ENCODE measurements around the gene HOXA11.
A peak's percentile ranks its signal among the peaks of the same experiment; 100 is the strongest.

Gene HOXA11

GRCh38 chr7:27185013-27185853 is at the start of gene HOXA11:
Gene HOXA11, minus strand, starts transcription at chr7:27185232. Its CDS starts 88 bp downstream, at chr7:27185144.
- peak in 3 of 10 donors; percentile 3 to 73 (median 66) for DNase-seq

DNA sequence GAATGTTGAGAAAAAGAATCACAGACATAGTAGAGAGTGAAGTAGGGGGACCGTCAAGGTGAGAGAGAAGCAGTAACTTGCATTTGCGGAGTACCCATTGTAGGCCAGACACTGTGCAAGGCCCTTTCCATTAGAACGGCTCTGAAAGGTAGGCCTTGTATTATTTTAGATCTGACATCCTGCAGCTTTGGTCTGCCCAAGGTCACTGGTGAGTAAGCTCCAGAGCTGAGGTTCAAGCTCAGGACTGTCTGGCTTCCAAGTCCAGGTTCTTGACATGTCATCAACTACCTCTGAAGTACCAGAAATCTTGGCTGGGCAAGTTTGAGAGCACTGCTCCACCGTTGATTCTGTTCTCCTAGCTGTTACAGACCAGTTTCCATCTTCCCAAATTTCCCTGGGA is 44.4 kb upstream of the HOXA11 start:
- DNase-seq = no peak
- intact Hi-C loops (cut with DNase I) = no loop called here

More at GRCh38 chr7:27185013-27185853, at the start of gene HOXA11:
- intact Hi-C loops (cut with DNase I) = no loop called here

GRCh38 chr7:27224983-27225934 is 40.2 kb upstream of the HOXA11 start:
- intact Hi-C loops (cut with DNase I) = no loop called here
- DNase-seq = peak in 1 of 10 donors; percentile 43

GRCh38 chr7:27223941-27224575 is 39.0 kb upstream of the HOXA11 start:
- intact Hi-C loops (cut with DNase I) = no loop called here
- no peak for DNase-seq

DNA sequence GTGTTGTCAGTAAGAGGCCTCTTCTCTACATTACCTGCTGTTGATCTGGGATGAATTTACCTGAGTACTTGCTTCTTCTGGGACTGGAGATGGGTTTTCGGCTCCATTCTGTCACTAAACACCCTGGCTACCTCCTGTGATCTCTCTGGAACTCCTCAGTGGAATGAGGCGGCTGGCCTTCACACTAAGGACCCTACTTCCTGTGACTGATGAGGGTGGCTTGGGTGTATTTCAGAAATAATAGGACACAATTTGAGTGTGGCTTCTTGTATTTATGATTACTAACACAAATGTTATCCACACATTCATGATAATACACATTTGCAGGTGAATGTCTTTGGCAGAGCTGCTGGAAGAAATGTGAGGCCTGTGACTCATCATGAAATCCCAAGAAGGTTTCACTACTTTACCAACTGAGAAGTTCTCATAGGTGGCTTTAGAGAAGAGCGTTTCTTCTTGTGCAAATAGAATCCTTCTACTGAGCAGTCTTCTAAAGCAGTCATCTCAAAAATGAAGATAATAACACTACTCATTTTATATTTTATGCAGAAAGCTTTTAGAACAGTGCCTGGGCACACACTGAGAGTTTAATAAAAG is 36.3 kb upstream of the HOXA11 start:
- intact Hi-C loops (cut with DNase I) = no loop called here
- no peak for DNase-seq

- DNase-seq = peak in 1 of 10 donors; percentile 53
- intact Hi-C loops (cut with DNase I) = no loop called here
Observed at GRCh38 chr7:27220440-27220955, 35.5 kb upstream of the HOXA11 start.

- no peak for DNase-seq
- intact Hi-C loops (cut with DNase I) = no loop called here
Observed at GRCh38 chr7:27219821-27220220, 34.8 kb upstream of the HOXA11 start.

DNA sequence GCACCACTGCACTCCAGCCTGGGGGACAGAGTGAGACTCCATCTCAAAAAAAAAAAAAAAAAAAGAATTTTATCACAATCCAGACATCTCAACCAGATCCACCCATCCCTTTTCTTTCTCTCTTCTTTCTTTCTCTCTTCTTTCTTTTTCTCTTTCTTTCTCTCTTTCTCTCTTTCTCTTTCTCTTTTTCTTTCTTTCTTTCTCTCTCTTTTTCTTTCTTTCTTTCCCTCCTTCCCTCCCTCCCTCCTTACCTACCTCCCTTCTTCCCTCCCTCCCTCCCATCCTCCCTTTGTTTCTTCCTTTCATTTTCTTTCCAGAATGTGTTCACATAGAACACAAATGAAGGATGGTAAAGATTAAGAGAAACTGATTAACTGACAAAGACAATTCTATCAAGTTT is 32.9 kb upstream of the HOXA11 start:
- intact Hi-C loops (cut with DNase I) = no loop called here

GRCh38 chr7:27215356-27215755 is 30.3 kb upstream of the HOXA11 start:
- intact Hi-C loops (cut with DNase I) = no loop called here
- DNase-seq = peak in 1 of 10 donors; percentile 19

More for the DNA sequence above, 32.9 kb upstream of the HOXA11 start:
- DNase-seq = no peak

- intact Hi-C loops (cut with DNase I) = loop anchor here (5.0 kb wide), 1 partner anchor 363 kb away; no protein-coding TSS in a partner anchor
- no peak for DNase-seq
Observed at GRCh38 chr7:27214239-27214950, 29.4 kb upstream of the HOXA11 start.

DNA sequence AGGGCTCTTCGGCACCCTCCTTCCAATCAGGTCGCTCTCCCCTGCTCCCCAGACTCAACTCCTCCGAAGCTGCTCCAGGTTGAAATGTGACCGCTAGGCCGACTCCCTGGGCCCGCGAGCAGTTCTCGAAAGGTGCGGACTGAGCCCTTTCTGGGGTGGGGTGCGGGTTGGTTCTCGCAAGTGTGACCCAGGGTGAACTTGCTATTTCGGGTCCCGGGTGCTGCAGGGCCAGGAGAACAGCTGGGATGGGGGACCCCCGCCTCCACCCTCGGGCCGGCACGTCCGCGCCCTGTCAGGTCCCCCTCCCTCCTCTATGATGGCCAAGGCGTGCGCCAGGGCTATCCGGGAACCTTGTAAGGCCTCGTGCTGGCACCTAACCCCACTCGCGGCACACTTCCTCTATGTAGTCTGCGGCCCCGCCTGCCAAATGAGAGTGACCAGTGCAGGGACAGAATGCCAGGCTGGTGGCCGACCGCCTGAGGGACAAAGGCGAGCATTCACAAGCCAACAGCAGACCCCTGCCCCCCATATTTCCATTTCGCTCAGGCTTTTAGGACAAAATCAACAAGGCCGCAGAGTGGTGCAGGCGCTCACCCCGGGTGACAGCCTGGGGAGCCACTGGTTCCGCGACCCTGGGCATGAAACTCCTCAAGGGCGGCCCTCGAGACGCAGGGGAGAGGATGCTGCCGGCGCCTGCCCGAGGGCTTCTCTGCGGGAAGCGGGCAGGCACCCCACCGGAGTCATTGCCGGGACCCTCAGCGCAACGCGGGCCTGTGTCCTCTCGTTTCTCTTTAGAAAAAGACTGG is 28.6 kb upstream of the HOXA11 start:
- intact Hi-C loops (cut with DNase I) = loop anchor here (5.0 kb wide), 1 partner anchor 364 kb away; no protein-coding TSS in a partner anchor
- peak in 1 of 10 donors; percentile 72 for DNase-seq

DNA sequence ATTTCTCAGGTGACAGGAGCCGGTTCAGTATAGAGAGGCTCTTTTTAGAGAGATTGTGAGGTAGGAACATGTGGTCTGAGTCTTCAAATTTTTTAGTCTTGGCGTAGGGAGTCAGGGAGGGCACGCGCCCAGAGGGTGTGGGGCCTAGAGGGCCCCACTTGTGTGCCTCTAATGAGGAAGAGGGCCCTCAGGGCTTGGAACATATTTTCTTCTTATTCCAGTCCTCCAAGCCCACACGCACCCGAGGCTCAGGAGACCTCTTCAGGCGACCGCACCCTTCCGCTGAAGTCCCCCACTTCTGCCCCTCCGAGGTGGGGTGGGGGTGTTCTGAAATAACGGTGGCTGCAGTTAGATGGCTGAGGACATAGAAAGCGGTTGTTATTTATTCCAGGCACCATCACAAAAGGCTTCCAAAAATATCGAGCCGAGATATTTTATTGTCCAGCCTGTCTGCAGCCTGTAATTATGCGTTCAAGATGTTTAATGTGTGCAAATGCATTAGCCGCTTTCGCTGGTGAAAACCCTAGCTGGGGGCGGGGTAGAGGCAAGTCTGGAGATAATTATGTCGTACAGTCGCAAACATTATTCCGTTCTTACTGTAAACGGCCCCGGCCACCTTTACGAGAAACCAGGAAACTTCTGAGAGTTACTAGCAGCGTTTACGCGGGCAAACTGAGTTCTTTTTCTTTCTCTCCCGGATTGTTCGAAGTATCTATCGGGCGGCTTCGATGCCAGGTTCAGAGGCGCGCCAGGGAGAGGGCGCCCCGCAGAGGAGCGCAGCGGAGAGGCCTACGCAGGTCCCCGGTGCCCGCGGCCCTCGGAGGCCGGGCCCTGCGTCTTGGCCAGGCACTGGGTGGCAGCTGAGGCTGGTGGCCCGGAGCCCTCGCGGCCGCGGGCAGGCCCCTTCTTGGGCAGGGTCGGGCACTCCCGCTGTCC is 27.7 kb upstream of the HOXA11 start:
- intact Hi-C loops (cut with DNase I) = loop anchor here (5.0 kb wide), 1 partner anchor 365 kb away; no protein-coding TSS in a partner anchor
- DNase-seq = peak in 1 of 10 donors; percentile 20

DNA sequence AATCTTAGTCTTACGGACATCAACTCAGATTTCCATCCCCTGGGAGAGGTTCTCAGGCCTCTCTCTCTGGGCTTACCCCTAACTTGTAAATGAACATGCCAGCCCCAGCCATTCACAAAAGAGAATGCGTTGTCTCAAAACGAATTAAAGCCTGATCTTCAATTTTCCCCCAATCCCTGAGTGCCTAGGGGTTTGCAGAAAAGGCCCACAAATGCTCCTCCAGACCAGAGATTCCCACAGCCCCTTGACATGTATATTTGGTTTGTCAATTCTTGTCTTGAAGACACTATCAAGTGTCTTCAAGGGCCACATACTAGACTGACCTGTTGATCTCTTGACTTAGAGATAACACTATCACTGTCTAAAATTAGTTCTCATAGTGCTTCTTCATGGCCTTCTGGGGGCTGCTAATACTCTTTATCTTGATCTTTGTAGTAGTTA is 26.8 kb upstream of the HOXA11 start:
- DNase-seq = no peak
- intact Hi-C loops (cut with DNase I) = loop anchor here (5.0 kb wide), 1 partner anchor 366 kb away; no protein-coding TSS in a partner anchor

DNA sequence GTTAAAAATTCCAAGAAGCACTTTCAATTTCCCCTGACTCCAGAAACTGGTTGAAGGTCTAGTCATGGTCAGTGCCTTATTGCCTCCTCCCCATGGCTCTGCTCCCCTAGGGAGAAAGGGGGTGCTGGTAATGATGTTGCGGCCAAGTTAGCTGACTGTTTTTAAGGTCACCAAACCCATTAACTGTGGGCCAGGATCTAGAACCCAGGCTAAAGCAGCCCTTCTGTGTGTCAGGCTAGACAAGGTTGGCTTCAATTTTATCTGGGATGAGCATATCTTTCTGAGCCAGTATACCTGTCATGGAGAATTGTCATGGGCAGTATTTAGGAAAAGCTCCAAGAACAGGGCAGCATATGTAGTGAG is 26.0 kb upstream of the HOXA11 start:
- intact Hi-C loops (cut with DNase I) = loop anchor here (5.0 kb wide), 1 partner anchor 366 kb away; no protein-coding TSS in a partner anchor
- DNase-seq = no peak

GRCh38 chr7:27210441-27211083 is 25.5 kb upstream of the HOXA11 start:
- DNase-seq = peak in 8 of 10 donors; percentile 38 to 88 (median 52)
- intact Hi-C loops (cut with DNase I) = loop anchor here (5.0 kb wide), 1 partner anchor 367 kb away; no protein-coding TSS in a partner anchor

DNA sequence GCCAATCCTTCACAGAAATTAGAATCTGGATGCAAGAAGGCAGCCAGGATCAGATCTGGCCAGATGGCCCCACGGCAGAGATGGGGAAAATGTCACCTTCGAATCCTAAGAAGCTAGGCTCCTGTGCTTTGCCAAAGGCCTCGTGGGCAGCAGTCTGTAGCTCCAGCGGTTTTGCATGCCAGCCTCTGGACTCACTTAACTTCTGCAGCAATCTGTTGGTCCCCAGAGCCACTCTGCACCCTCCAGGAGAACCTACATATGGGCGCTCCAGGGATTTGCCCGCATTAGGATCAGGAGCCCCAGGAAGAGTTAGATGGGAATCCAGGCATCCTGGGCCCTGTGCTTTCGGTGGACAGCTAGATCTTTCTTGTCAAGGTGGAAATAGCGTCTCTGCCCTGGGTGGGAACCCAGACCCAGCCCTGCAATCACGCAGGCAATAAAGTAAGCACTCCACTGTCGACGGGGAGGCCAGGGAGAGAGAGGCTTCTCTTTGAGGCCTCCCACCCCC is 25.0 kb upstream of the HOXA11 start:
- intact Hi-C loops (cut with DNase I) = loop anchor here (5.0 kb wide), 1 partner anchor 367 kb away; no protein-coding TSS in a partner anchor
- no peak for DNase-seq

Data from posterior cingulate gyrus (tissue), 11 donors.